ENCODE results near the gene TMEFF2. TPM values are rescaled to one million over a fixed set of nuclear protein-coding genes. Genes with fewer than 3 reads are reported as not detected.

TMEFF2 gene
- total RNA-seq, 1 donor from 2014 or later = not detected

GRCh38 chr2:191947235-191947634 lies 247.5 kb downstream of the TMEFF2 start:
- TF ChIP-seq POLR2AphosphoS5 (IDR thresholded peaks at IDR 0.05; ENCODE audit: insufficient read depth in 1 of 2, low read depth in 1 of 2) (no peak), CTCF (IDR thresholded peaks at IDR 0.05) (no peak), POLR2A (IDR thresholded peaks at IDR 0.05) (no peak)
- no peak for DNase-seq (ENCODE audit: extremely low spot score in 2 of 2)
- no peaks in the 10 kb centered on the region for H3K9me3 ChIP-seq
- intact Hi-C loops (cut with DNase I) = no loop called here
- no peak overlapping the region for H3K4me3 ChIP-seq
- H3K36me3 ChIP-seq = no peaks in the 10 kb centered on the region
- H3K27ac ChIP-seq = no peak overlapping the region
- H3K4me1 ChIP-seq = peaks cover 8% of the 10 kb centered on the region
- H3K27me3 ChIP-seq = no peaks in the 10 kb centered on the region

GRCh38 chr2:191946471-191947182 lies 248.1 kb downstream of the TMEFF2 start:
- TF ChIP-seq POLR2A (IDR thresholded peaks at IDR 0.05) (no peak), CTCF (IDR thresholded peaks at IDR 0.05) (no peak), POLR2AphosphoS5 (IDR thresholded peaks at IDR 0.05; ENCODE audit: insufficient read depth in 1 of 2, low read depth in 1 of 2) (no peak)
- intact Hi-C loops (cut with DNase I) = no loop called here
- Histone ChIP-seq H3K27ac (no peak overlapping the region), H3K27me3 (no peaks in the 10 kb centered on the region), H3K36me3 (no peaks in the 10 kb centered on the region), H3K4me1 (peaks cover 8% of the 10 kb centered on the region), H3K4me3 (no peak overlapping the region), H3K9me3 (no peaks in the 10 kb centered on the region)
- no peak for DNase-seq (ENCODE audit: extremely low spot score in 2 of 2)

- no peak overlapping the region for H3K27ac ChIP-seq
- no peak for TF ChIP-seq POLR2AphosphoS5 (IDR thresholded peaks at IDR 0.05; ENCODE audit: insufficient read depth in 1 of 2, low read depth in 1 of 2)
- TF ChIP-seq CTCF (IDR thresholded peaks at IDR 0.05) = no peak
- TF ChIP-seq POLR2A (IDR thresholded peaks at IDR 0.05) = no peak
- peaks cover 8% of the 10 kb centered on the region for H3K4me1 ChIP-seq
- H3K27me3 ChIP-seq = no peaks in the 10 kb centered on the region
- H3K36me3 ChIP-seq = no peaks in the 10 kb centered on the region
- no peak overlapping the region for H3K4me3 ChIP-seq
- intact Hi-C loops (cut with DNase I) = no loop called here
- DNase-seq (ENCODE audit: extremely low spot score in 2 of 2) = no peak
- no peaks in the 10 kb centered on the region for H3K9me3 ChIP-seq
Measured at GRCh38 chr2:191945623-191946022, 249.1 kb downstream of the TMEFF2 start.

- no peaks in the 10 kb centered on the region for H3K36me3 ChIP-seq
- H3K4me3 ChIP-seq = no peak overlapping the region
- H3K9me3 ChIP-seq = no peaks in the 10 kb centered on the region
- intact Hi-C loops (cut with DNase I) = no loop called here
- peaks cover 8% of the 10 kb centered on the region for H3K4me1 ChIP-seq
- no peak for TF ChIP-seq CTCF (IDR thresholded peaks at IDR 0.05)
- TF ChIP-seq POLR2A (IDR thresholded peaks at IDR 0.05) = no peak
- TF ChIP-seq POLR2AphosphoS5 (IDR thresholded peaks at IDR 0.05; ENCODE audit: insufficient read depth in 1 of 2, low read depth in 1 of 2) = no peak
- DNase-seq (ENCODE audit: extremely low spot score in 2 of 2) = no peak
- H3K27me3 ChIP-seq = no peaks in the 10 kb centered on the region
- no peak overlapping the region for H3K27ac ChIP-seq
Measured at GRCh38 chr2:191942739-191943103, 252.0 kb downstream of the TMEFF2 start.

GRCh38 chr2:191942090-191942738 lies 252.5 kb downstream of the TMEFF2 start:
- DNase-seq (ENCODE audit: extremely low spot score in 2 of 2) = no peak
- H3K27ac ChIP-seq = no peak overlapping the region

More at GRCh38 chr2:191942090-191942738, 252.5 kb downstream of the TMEFF2 start:
- no peaks in the 10 kb centered on the region for H3K27me3 ChIP-seq
- no peak overlapping the region for H3K4me3 ChIP-seq
- TF ChIP-seq POLR2A (IDR thresholded peaks at IDR 0.05) = no peak
- TF ChIP-seq CTCF (IDR thresholded peaks at IDR 0.05) = no peak
- TF ChIP-seq POLR2AphosphoS5 (IDR thresholded peaks at IDR 0.05; ENCODE audit: insufficient read depth in 1 of 2, low read depth in 1 of 2) = no peak
- no peaks in the 10 kb centered on the region for H3K9me3 ChIP-seq
- no peaks in the 10 kb centered on the region for H3K36me3 ChIP-seq
- peaks cover 8% of the 10 kb centered on the region for H3K4me1 ChIP-seq
- intact Hi-C loops (cut with DNase I) = no loop called here
